Neural progenitor cell (in vitro differentiated cells): ENCODE results near the gene VAV3. TPM values are rescaled to one million over a fixed set of nuclear protein-coding genes. Genes with fewer than 3 reads are reported as not detected.

Source experiments
- DNase-seq: peaks from one replicate; pipeline ENCODE4 v3.0.0-alpha.2; 2016; ENCODE audit warnings: low spot score
- H2AFZ ChIP-seq: fragments of 200-600 bp; sonication (generic); replicated peaks from 2 replicates; pipeline ENCODE4 v1.6.1; 2016; ENCODE audit warnings: antibody characterized with exemption
- H3F3A ChIP-seq: fragments of 200-600 bp; sonication (generic); 2 replicates; pipeline ENCODE4 v1.6.1; 2016; ENCODE audit warnings: antibody characterized with exemption, low read depth
- H3K27ac ChIP-seq: fragments of 200-600 bp; sonication (generic); 2 replicates; pipeline ENCODE4 v1.5.1; 2016; ENCODE audit warnings: mild to moderate bottlenecking
- H3K27me3 ChIP-seq: fragments of 200-600 bp; sonication (generic); 2 replicates; pipeline ENCODE4 v1.6.1; 2016; ENCODE audit warnings: mild to moderate bottlenecking, moderate library complexity
- H3K36me3 ChIP-seq: fragments of 200-600 bp; sonication (generic); 2 replicates; pipeline ENCODE4 v1.5.1; 2016
- H3K4me1 ChIP-seq: fragments of 200-600 bp; sonication (generic); 2 replicates; pipeline ENCODE4 v1.6.1; 2016; ENCODE audit warnings: mixed run types
- H3K4me2 ChIP-seq: fragments of 200-600 bp; sonication (generic); 2 replicates; pipeline ENCODE4 v1.6.1; 2016
- H3K4me3 ChIP-seq: fragments of 200-600 bp; sonication (generic); 2 replicates; pipeline ENCODE4 v1.5.1; 2016
- H3K79me2 ChIP-seq: fragments of 200-600 bp; sonication (generic); 2 replicates; pipeline ENCODE4 v1.6.1; 2016; ENCODE audit warnings: low read depth
- H3K9ac ChIP-seq: fragments of 200-600 bp; sonication (generic); 2 replicates; pipeline ENCODE4 v1.6.1; 2016
- H3K9me3 ChIP-seq: fragments of 200-600 bp; sonication (generic); 2 replicates; pipeline ENCODE4 v1.5.1; 2016; ENCODE audit warnings: low read depth
- H4K20me1 ChIP-seq: fragments of 200-600 bp; sonication (generic); 2 replicates; pipeline ENCODE4 v1.6.1; 2016; ENCODE audit warnings: low read depth
- H3K27ac Mint-ChIP-seq: 3 replicates; pipeline ENCODE4 v1.8.0; 2021; ENCODE audit warnings: mixed read lengths
- H3K27me3 Mint-ChIP-seq: 2 replicates; pipeline ENCODE4 v1.8.0; 2022; ENCODE audit warnings: low read depth, mild to moderate bottlenecking, inconsistent platforms, moderate library complexity, mixed read lengths; ENCODE audit not compliant: insufficient read depth
- H3K36me3 Mint-ChIP-seq: 3 replicates; pipeline ENCODE4 v1.8.0; 2021; ENCODE audit warnings: mixed read lengths
- H3K4me1 Mint-ChIP-seq: 3 replicates; pipeline ENCODE4 v1.8.0; 2021; ENCODE audit warnings: mixed read lengths
- H3K4me3 Mint-ChIP-seq: 3 replicates; pipeline ENCODE4 v1.8.0; 2021; ENCODE audit warnings: mild to moderate bottlenecking, moderate library complexity, mixed read lengths
- H3K9me3 Mint-ChIP-seq: 3 replicates; pipeline ENCODE4 v1.8.0; 2020; ENCODE audit warnings: mixed read lengths
- EZH2 ChIP-seq: fragments of 200-600 bp; sonication (generic); IDR thresholded peaks from 2 replicates; pipeline ENCODE4 v1.6.1; 2017; ENCODE audit warnings: antibody characterized with exemption, mild to moderate bottlenecking, moderate library complexity
- EZH2phosphoT487 ChIP-seq: fragments of 200-600 bp; sonication (generic); IDR thresholded peaks from 2 replicates; pipeline ENCODE4 v1.6.1; 2017; ENCODE audit warnings: antibody characterized with exemption
- total RNA-seq: library from RNA; depleted of rRNA; stranded (reverse); fragments of >200 nt; gene quantifications from 2 replicates; pipeline ENCODE4 v1.2.3, GENCODE V29; 2015; ENCODE audit warnings: low replicate concordance
- TF ChIP-seq, protein P1 (sequence below): fragments of 200-600 bp; sonication (generic); IDR thresholded peaks from 2 replicates; pipeline ENCODE4 v1.5.1; 2017; ENCODE audit warnings: antibody characterized with exemption, mild to moderate bottlenecking

The VAV3 gene
- total RNA-seq, 1 donor from 2014 or later = 1.7 TPM

DNA sequence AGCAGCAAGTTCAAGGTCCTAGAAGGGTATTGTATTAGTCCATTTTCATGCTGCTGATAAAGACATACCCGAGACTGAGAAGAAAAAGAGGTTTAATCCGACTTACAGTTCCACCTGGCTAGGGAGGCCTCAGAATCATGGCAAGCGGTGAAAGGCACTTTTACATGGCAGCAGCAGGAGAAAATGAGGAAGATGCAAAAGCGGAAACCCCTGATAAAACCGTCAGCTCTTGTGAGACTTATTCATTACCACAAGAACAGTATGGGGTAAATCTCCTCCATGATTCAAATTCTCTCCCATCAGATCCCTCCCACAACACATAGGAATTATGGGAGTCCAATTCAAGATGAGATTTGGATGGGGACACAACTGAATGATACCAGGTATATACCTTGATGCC lies 414.6 kb downstream of the VAV3 start:
- Mint-ChIP-seq H3K27me3 (peaks cover 2% of the 10 kb centered on the region), H3K27ac (no peak overlapping the region), H3K9me3 (no peaks in the 10 kb centered on the region), H3K36me3 (no peaks in the 10 kb centered on the region), H3K4me1 (no peaks in the 10 kb centered on the region), H3K4me3 (no peak overlapping the region)
- Histone ChIP-seq H3K27ac (no peak overlapping the region), H3K79me2 (no peaks in the 10 kb centered on the region), H3K4me1 (no peaks in the 10 kb centered on the region), H4K20me1 (no peaks in the 10 kb centered on the region), H3K4me3 (no peak overlapping the region), H2AFZ (no peak overlapping the region), H3K4me2 (no peak overlapping the region), H3K27me3 (no peaks in the 10 kb centered on the region), H3K36me3 (no peaks in the 10 kb centered on the region), H3F3A (no peaks in the 10 kb centered on the region), H3K9ac (no peak overlapping the region), H3K9me3 (no peaks in the 10 kb centered on the region)
- TF ChIP-seq EZH2 = no peak
- TF ChIP-seq, protein P1, sequence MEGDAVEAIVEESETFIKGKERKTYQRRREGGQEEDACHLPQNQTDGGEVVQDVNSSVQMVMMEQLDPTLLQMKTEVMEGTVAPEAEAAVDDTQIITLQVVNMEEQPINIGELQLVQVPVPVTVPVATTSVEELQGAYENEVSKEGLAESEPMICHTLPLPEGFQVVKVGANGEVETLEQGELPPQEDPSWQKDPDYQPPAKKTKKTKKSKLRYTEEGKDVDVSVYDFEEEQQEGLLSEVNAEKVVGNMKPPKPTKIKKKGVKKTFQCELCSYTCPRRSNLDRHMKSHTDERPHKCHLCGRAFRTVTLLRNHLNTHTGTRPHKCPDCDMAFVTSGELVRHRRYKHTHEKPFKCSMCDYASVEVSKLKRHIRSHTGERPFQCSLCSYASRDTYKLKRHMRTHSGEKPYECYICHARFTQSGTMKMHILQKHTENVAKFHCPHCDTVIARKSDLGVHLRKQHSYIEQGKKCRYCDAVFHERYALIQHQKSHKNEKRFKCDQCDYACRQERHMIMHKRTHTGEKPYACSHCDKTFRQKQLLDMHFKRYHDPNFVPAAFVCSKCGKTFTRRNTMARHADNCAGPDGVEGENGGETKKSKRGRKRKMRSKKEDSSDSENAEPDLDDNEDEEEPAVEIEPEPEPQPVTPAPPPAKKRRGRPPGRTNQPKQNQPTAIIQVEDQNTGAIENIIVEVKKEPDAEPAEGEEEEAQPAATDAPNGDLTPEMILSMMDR = no peak
- no peak for TF ChIP-seq EZH2phosphoT487
- DNase-seq = no peak

GRCh38 chr1:107549152-107549810 lies 415.7 kb downstream of the VAV3 start:
- no peaks in the 10 kb centered on the region for H3K27me3 Mint-ChIP-seq
- H3K4me3 Mint-ChIP-seq = no peak overlapping the region

GRCh38 chr1:107548276-107548675 lies 416.7 kb downstream of the VAV3 start:
- Mint-ChIP-seq H3K4me1 (no peaks in the 10 kb centered on the region), H3K4me3 (no peak overlapping the region), H3K9me3 (no peaks in the 10 kb centered on the region), H3K27ac (no peak overlapping the region), H3K36me3 (no peaks in the 10 kb centered on the region), H3K27me3 (no peaks in the 10 kb centered on the region)
- Histone ChIP-seq H3K27ac (no peak overlapping the region), H3K9me3 (no peaks in the 10 kb centered on the region), H3K4me3 (no peak overlapping the region), H3K4me1 (no peaks in the 10 kb centered on the region), H3F3A (no peaks in the 10 kb centered on the region), H2AFZ (no peak overlapping the region), H3K4me2 (no peak overlapping the region), H3K36me3 (no peaks in the 10 kb centered on the region), H4K20me1 (no peaks in the 10 kb centered on the region), H3K9ac (no peak overlapping the region), H3K79me2 (no peaks in the 10 kb centered on the region), H3K27me3 (no peaks in the 10 kb centered on the region)
- TF ChIP-seq, protein P1 = no peak
- TF ChIP-seq EZH2 = no peak
- TF ChIP-seq EZH2phosphoT487 = no peak
- DNase-seq = no peak

More at GRCh38 chr1:107549152-107549810, 415.7 kb downstream of the VAV3 start:
- H3K4me1 Mint-ChIP-seq = no peaks in the 10 kb centered on the region
- Histone ChIP-seq H4K20me1 (no peaks in the 10 kb centered on the region), H3K79me2 (no peaks in the 10 kb centered on the region), H3K36me3 (no peaks in the 10 kb centered on the region), H3K9me3 (no peaks in the 10 kb centered on the region), H3K27ac (no peak overlapping the region), H2AFZ (no peak overlapping the region), H3K4me3 (no peak overlapping the region), H3F3A (no peaks in the 10 kb centered on the region), H3K4me1 (no peaks in the 10 kb centered on the region), H3K4me2 (no peak overlapping the region), H3K27me3 (no peaks in the 10 kb centered on the region), H3K9ac (no peak overlapping the region)
- H3K36me3 Mint-ChIP-seq = no peaks in the 10 kb centered on the region
- DNase-seq = no peak
- no peaks in the 10 kb centered on the region for H3K9me3 Mint-ChIP-seq
- TF ChIP-seq EZH2phosphoT487 = no peak
- no peak for TF ChIP-seq EZH2
- TF ChIP-seq, protein P1 = no peak
- H3K27ac Mint-ChIP-seq = no peak overlapping the region
